Neutrophil (primary cell): ENCODE data around the gene RPS6KA2.

Experiments used
- H3K27ac ChIP-seq: fragments of 200-600 bp; sonication (generic); 2 replicates; pipeline ENCODE4 v1.5.1; 2016; ENCODE audit warnings: mild to moderate bottlenecking, moderate library complexity
- H3K27me3 ChIP-seq: fragments of 200-600 bp; sonication (generic); 2 replicates; pipeline ENCODE4 v1.6.0; 2016; ENCODE audit warnings: mild to moderate bottlenecking
- H3K36me3 ChIP-seq: fragments of 200-600 bp; sonication (generic); 2 replicates; pipeline ENCODE4 v1.5.1; 2017
- H3K4me1 ChIP-seq, 2 experiments: fragments of 200-600 bp in 1 of 2; sonication (generic) in 1 of 2; 1 replicate in 1 of 2; 2 replicates in 1 of 2; pipeline versions ENCODE4 v1.5.1 to v1.6.1; 2013 to 2016; ENCODE audit warnings: low read depth in 1 of 2, low read length in 1 of 2, mild to moderate bottlenecking in 1 of 2, moderate library complexity in 1 of 2; ENCODE audit not compliant: control insufficient read depth in 1 of 2, insufficient read depth in 1 of 2
- H3K4me3 ChIP-seq, 2 experiments: fragments of 200-600 bp in 1 of 2; sonication (generic) in 1 of 2; 1 replicate in 1 of 2; 2 replicates in 1 of 2; pipeline ENCODE4 v1.5.1; 2013 to 2016; ENCODE audit warnings: low read depth in 1 of 2, low read length in 1 of 2, mild to moderate bottlenecking in 1 of 2, moderate library complexity in 1 of 2
- H3K9me3 ChIP-seq: fragments of 200-600 bp; sonication (generic); 2 replicates; pipeline ENCODE4 v1.5.1; 2016
- CTCF ChIP-seq: fragments of 200-600 bp; sonication (generic); IDR thresholded peaks from 2 replicates; pipeline ENCODE4 v1.5.1; 2016; ENCODE audit warnings: antibody characterized with exemption

The RPS6KA2 gene

DNA sequence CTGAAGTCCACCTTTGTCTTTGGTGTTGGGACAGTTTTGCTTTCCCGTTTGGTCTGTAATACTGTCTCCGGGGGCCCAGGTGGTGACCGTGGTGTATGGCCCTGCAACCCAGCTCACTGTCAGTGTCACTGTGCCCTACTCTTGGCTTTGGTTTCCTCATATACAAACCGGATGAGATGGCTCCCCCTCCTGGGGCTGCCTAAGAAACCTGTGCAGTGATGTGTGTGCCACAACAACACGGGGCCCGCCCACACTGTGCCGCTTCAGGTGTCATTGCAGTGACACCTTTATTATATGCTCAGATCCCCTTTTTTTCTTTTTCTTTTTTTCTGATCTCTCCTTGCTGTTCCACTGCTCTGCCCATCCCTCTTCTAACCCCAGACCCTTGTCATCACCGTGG lies 114.5 kb downstream of the RPS6KA2 start:
- Histone ChIP-seq H3K36me3 (peaks cover 74% of the 10 kb centered on the region), H3K9me3 (no peaks in the 10 kb centered on the region), H3K4me1 (no peaks in the 10 kb centered on the region), H3K27me3 (no peaks in the 10 kb centered on the region), H3K27ac (no peak overlapping the region), H3K4me3 (no peak overlapping the region)
- no peak for TF ChIP-seq CTCF

DNA sequence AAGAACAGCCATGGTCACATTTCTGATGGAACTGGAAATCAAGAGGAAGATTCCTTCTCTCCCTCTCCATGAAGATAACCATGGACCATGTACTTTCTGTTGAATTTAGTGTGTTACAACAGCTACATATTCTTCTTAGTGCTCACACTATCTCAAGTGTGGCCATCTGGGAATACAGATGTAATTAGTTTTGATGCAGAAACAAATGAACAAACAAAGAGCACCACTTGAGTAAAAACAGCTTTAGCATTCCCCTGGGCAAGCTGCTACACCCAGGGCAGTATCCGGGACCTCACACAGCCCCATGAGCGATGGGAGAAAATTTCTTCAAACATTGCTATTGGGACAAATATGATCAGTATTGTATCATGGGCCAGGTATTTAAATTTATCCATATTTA lies 115.7 kb downstream of the RPS6KA2 start:
- no peak overlapping the region for H3K27ac ChIP-seq
- TF ChIP-seq CTCF = no peak
- no peaks in the 10 kb centered on the region for H3K4me1 ChIP-seq
- H3K36me3 ChIP-seq = peaks cover 82% of the 10 kb centered on the region
- H3K9me3 ChIP-seq = no peaks in the 10 kb centered on the region
- no peaks in the 10 kb centered on the region for H3K27me3 ChIP-seq
- no peak overlapping the region for H3K4me3 ChIP-seq

DNA sequence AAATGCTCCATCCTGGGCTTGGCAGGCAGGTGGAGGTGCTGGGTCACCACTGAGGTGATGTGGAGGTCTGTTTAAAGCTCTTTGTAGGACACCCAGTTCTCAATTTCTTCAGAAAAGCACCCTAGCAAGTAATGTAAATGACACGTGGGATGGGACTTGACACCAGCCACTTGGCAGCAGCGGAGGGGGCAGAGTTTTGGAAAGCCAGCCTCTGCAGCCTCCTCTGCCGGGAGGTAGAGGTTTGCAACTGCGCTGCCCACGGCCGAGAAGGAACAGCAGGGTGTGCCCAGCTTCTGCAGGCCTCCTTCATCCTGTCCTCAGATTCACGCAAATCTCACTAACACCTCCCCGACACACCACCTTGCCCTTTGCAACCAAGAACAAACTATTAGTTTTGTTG lies 117.9 kb downstream of the RPS6KA2 start:
- no peaks in the 10 kb centered on the region for H3K27me3 ChIP-seq
- no peak overlapping the region for H3K4me3 ChIP-seq
- no peak overlapping the region for H3K27ac ChIP-seq
- no peak for TF ChIP-seq CTCF
- no peaks in the 10 kb centered on the region for H3K4me1 ChIP-seq
- no peaks in the 10 kb centered on the region for H3K9me3 ChIP-seq
- peaks cover 87% of the 10 kb centered on the region for H3K36me3 ChIP-seq

DNA sequence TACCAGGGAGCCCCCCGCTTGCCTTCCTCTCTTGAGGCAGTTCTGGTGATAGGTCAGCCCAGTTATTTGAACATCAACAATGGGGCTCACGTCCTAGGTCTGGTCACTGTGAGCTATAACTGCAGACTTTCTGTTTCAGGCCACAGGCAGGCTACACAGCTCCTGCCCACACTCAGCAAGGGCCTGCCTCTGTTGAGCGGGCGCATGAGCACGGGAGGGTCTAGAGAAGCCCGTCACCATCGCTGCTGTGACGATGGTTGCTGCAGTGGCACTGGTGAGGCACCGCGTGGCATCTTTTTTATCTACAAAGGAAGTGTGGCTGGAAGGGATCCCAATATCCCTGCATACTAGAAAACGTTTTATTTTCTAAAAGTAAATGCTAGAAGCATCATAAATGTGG lies 118.3 kb downstream of the RPS6KA2 start:
- H3K4me3 ChIP-seq = no peak overlapping the region
- no peaks in the 10 kb centered on the region for H3K4me1 ChIP-seq
- H3K27me3 ChIP-seq = no peaks in the 10 kb centered on the region
- H3K9me3 ChIP-seq = no peaks in the 10 kb centered on the region
- H3K36me3 ChIP-seq = peaks cover 88% of the 10 kb centered on the region
- no peak for TF ChIP-seq CTCF
- H3K27ac ChIP-seq = no peak overlapping the region

- peaks cover 88% of the 10 kb centered on the region for H3K36me3 ChIP-seq
- no peak for TF ChIP-seq CTCF
- no peak overlapping the region for H3K27ac ChIP-seq
- H3K4me3 ChIP-seq = no peak overlapping the region
- no peaks in the 10 kb centered on the region for H3K27me3 ChIP-seq
- no peaks in the 10 kb centered on the region for H3K9me3 ChIP-seq
- no peaks in the 10 kb centered on the region for H3K4me1 ChIP-seq
Observed at GRCh38 chr6:166507809-166508564, 119.1 kb downstream of the RPS6KA2 start.
